ENCODE measurements around the gene HIF1AN.

Gene HIF1AN

DNA sequence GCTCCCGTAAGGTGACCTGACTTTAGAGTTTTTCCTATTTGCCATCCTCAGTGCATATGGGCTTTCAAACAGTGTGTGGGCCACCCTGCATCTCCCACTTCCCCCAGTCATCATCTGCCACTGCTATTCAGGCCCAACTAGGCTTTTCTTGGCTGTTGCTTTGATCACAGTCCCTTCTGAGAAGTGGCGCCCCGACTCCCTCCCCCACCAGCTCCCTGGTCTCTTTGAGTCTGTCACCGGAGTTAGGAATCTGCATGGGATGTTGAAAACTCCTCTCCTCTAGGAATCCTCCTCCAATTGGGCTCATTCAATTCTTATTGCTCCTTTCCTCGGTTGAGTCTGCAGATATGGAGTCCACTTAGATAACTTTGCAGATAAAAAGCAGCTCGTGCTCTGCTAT is 32.1 kb downstream of the HIF1AN start:
- H3K27ac ChIP-seq (ENCODE audit: low read depth, low read length): no peak overlapping the region
- H3K36me3 ChIP-seq (ENCODE audit: low read length): no peaks in the 10 kb centered on the region
- no peak overlapping the region for H3K4me2 ChIP-seq (ENCODE audit: low read depth, low read length, poor library complexity, severe bottlenecking)
- H2AFZ ChIP-seq (ENCODE audit: low read depth, low read length, severe bottlenecking): no peak overlapping the region
- no peak overlapping the region for H3K9ac ChIP-seq (ENCODE audit: low read length)
- no peaks in the 10 kb centered on the region for H3K27me3 ChIP-seq (ENCODE audit: low read length)
- no peaks in the 10 kb centered on the region for H4K20me1 ChIP-seq (ENCODE audit: low read depth, low read length)
- H3K9me2 ChIP-seq (replicated peaks; ENCODE audit: insufficient read depth, low read length): no peaks in the 10 kb centered on the region
- H3K79me2 ChIP-seq (ENCODE audit: insufficient read depth, low read length): no peaks in the 10 kb centered on the region
- H3K9me3 ChIP-seq (ENCODE audit: insufficient read depth, low read length): no peaks in the 10 kb centered on the region
- no peak for TF ChIP-seq EZH2phosphoT487 (conservative IDR thresholded peaks at IDR 0.05; ENCODE audit: low read length)
- TF ChIP-seq, protein P1, sequence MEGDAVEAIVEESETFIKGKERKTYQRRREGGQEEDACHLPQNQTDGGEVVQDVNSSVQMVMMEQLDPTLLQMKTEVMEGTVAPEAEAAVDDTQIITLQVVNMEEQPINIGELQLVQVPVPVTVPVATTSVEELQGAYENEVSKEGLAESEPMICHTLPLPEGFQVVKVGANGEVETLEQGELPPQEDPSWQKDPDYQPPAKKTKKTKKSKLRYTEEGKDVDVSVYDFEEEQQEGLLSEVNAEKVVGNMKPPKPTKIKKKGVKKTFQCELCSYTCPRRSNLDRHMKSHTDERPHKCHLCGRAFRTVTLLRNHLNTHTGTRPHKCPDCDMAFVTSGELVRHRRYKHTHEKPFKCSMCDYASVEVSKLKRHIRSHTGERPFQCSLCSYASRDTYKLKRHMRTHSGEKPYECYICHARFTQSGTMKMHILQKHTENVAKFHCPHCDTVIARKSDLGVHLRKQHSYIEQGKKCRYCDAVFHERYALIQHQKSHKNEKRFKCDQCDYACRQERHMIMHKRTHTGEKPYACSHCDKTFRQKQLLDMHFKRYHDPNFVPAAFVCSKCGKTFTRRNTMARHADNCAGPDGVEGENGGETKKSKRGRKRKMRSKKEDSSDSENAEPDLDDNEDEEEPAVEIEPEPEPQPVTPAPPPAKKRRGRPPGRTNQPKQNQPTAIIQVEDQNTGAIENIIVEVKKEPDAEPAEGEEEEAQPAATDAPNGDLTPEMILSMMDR (IDR thresholded peaks at IDR 0.05; ENCODE audit: insufficient read depth, low read length, poor library complexity, severe bottlenecking): no peak
- H3F3A ChIP-seq (ENCODE audit: insufficient read depth): no peaks in the 10 kb centered on the region
- no peak overlapping the region for H3K4me3 ChIP-seq (ENCODE audit: insufficient read depth, low read length, poor library complexity, severe bottlenecking)

DNA sequence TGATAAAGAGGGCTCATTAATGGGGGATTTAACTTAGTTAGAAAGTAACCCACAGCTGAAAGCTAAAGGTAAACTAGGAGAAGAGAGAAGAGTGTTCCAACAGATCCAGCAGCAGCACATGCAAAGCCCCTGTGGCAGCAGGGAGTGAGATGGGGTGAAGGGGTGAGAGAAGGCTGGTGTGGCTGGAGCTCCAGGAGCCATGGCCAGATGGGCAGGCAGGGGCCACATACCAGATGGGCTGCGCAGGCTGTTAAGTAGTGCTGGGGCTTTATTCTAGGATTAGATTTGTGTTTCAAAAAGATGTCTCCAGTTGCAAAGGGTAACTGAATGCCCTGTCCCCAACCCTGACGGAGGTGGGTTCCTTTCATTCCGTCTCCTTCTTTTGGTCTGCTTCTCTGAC is 33.2 kb downstream of the HIF1AN start:
- H3K79me2 ChIP-seq (ENCODE audit: insufficient read depth, low read length): no peaks in the 10 kb centered on the region
- H3K4me2 ChIP-seq (ENCODE audit: low read depth, low read length, poor library complexity, severe bottlenecking): no peak overlapping the region
- TF ChIP-seq, protein P1 (IDR thresholded peaks at IDR 0.05; ENCODE audit: insufficient read depth, low read length, poor library complexity, severe bottlenecking): no peak
- no peak for TF ChIP-seq EZH2phosphoT487 (conservative IDR thresholded peaks at IDR 0.05; ENCODE audit: low read length)
- H3F3A ChIP-seq (ENCODE audit: insufficient read depth): no peaks in the 10 kb centered on the region
- no peak overlapping the region for H3K27ac ChIP-seq (ENCODE audit: low read depth, low read length)
- no peaks in the 10 kb centered on the region for H4K20me1 ChIP-seq (ENCODE audit: low read depth, low read length)
- no peaks in the 10 kb centered on the region for H3K9me3 ChIP-seq (ENCODE audit: insufficient read depth, low read length)
- no peak overlapping the region for H3K4me3 ChIP-seq (ENCODE audit: insufficient read depth, low read length, poor library complexity, severe bottlenecking)
- H3K9me2 ChIP-seq (replicated peaks; ENCODE audit: insufficient read depth, low read length): no peaks in the 10 kb centered on the region
- no peak overlapping the region for H2AFZ ChIP-seq (ENCODE audit: low read depth, low read length, severe bottlenecking)
- H3K9ac ChIP-seq (ENCODE audit: low read length): no peak overlapping the region
- no peaks in the 10 kb centered on the region for H3K36me3 ChIP-seq (ENCODE audit: low read length)
- no peaks in the 10 kb centered on the region for H3K27me3 ChIP-seq (ENCODE audit: low read length)

- H4K20me1 ChIP-seq (ENCODE audit: low read depth, low read length): no peaks in the 10 kb centered on the region
- no peaks in the 10 kb centered on the region for H3K27me3 ChIP-seq (ENCODE audit: low read length)
- H3F3A ChIP-seq (ENCODE audit: insufficient read depth): no peaks in the 10 kb centered on the region
- H3K9me2 ChIP-seq (replicated peaks; ENCODE audit: insufficient read depth, low read length): no peaks in the 10 kb centered on the region
- H3K4me2 ChIP-seq (ENCODE audit: low read depth, low read length, poor library complexity, severe bottlenecking): peak overlapping the region; percentile 49
- H2AFZ ChIP-seq (ENCODE audit: low read depth, low read length, severe bottlenecking): no peak overlapping the region
- no peaks in the 10 kb centered on the region for H3K9me3 ChIP-seq (ENCODE audit: insufficient read depth, low read length)
- no peaks in the 10 kb centered on the region for H3K79me2 ChIP-seq (ENCODE audit: insufficient read depth, low read length)
- no peak overlapping the region for H3K27ac ChIP-seq (ENCODE audit: low read depth, low read length)
- TF ChIP-seq, protein P1 (IDR thresholded peaks at IDR 0.05; ENCODE audit: insufficient read depth, low read length, poor library complexity, severe bottlenecking): peak; percentile 58
- TF ChIP-seq EZH2phosphoT487 (conservative IDR thresholded peaks at IDR 0.05; ENCODE audit: low read length): no peak
- H3K9ac ChIP-seq (ENCODE audit: low read length): peak overlapping the region; percentile 57
- peak overlapping the region; percentile 49 for H3K4me3 ChIP-seq (ENCODE audit: insufficient read depth, low read length, poor library complexity, severe bottlenecking)
- no peaks in the 10 kb centered on the region for H3K36me3 ChIP-seq (ENCODE audit: low read length)
Measured at GRCh38 chr10:100569687-100570481, 34.1 kb downstream of the HIF1AN start.

All from SU-DHL-6 (cell line).